ENCODE data around the gene SPDYE16. TPM values are rescaled to one million over a fixed set of nuclear protein-coding genes. Genes with fewer than 3 reads are reported as not detected.
"Not testable (repeated sequence)": the region's sequence is repeated elsewhere in the genome, so short reads cannot be mapped to it uniquely, and the experiment has no call there.

Gene SPDYE16
- total and polyA plus RNA-seq, 10 donors: 0.06 to 0.82 (median 0.68) TPM; not detected in 4

GRCh38 chr7:76512941-76513816 is 29.9 kb downstream of the SPDYE16 start:
- H3K4me3 ChIP-seq: peak overlapping the region in 1 of 8 donors; percentile 27
- H3K4me1 ChIP-seq: peaks cover 0 to 37% (median 16%) of the 10 kb centered on the region in 6 donors
- H3K27me3 ChIP-seq (replicated peaks in 1 of 7): peaks cover 0 to 6% (median 0%) of the 10 kb centered on the region in 7 donors
- intact Hi-C loops (cut with DNase I; ENCODE audit: low total_unique reads): no loop called here
- 56 to 65% (median 64%) methylated on average over 16 to 21 of the region's 21 CpGs for WGBS, 5 donors
- peak overlapping the region in 5 of 8 donors; percentile 38 to 69 (median 67) for H3K27ac ChIP-seq
- H3K9me3 ChIP-seq: no peaks in the 10 kb centered on the region
- H3K36me3 ChIP-seq: no peaks in the 10 kb centered on the region
- DNase-seq: peak; percentile 77
- peak in 2 of 11 experiments; percentile 20 to 38 for TF ChIP-seq CTCF (IDR thresholded peaks at IDR 0.05 in 8 of 11, conservative IDR thresholded peaks at IDR 0.05 in 3 of 11)
- peak in 2 of 3 donors; percentile 44 to 58 for TF ChIP-seq POLR2AphosphoS5 (IDR thresholded peaks at IDR 0.05)
- no peak for TF ChIP-seq POLR2A (IDR thresholded peaks at IDR 0.05)

GRCh38 chr7:76511911-76512885 is 30.9 kb downstream of the SPDYE16 start:
- intact Hi-C loops (cut with DNase I; ENCODE audit: low total_unique reads); H3K4me3 ChIP-seq; H3K9me3 ChIP-seq; H3K27me3 ChIP-seq (replicated peaks in 1 of 7); H3K36me3 ChIP-seq: not testable (repeated sequence)
- 75 to 89% (median 88%) methylated on average over 6 to 19 of the region's 31 CpGs; no CpG with 5 or more reads in 2 of the 5 donors for WGBS, 5 donors
- Histone ChIP-seq H3K27ac (peak overlapping the region in 5 of 8 donors; percentile 38 to 69 (median 67)), H3K4me1 (peaks cover 0 to 37% (median 16%) of the 10 kb centered on the region in 6 donors)
- peak; percentile 70 for DNase-seq

- Histone ChIP-seq H3K4me1 (peaks cover 0 to 37% (median 15%) of the 10 kb centered on the region in 6 donors), H3K36me3 (peaks cover 0 to 11% (median 0%) of the 10 kb centered on the region in 6 donors)
- H3K9me3 ChIP-seq; H3K27ac ChIP-seq; H3K27me3 ChIP-seq (replicated peaks in 1 of 7); intact Hi-C loops (cut with DNase I; ENCODE audit: low total_unique reads); H3K4me3 ChIP-seq: not testable (repeated sequence)
- DNase-seq: peak; percentile 69
- peak in 1 of 3 donors; percentile 24 for TF ChIP-seq POLR2AphosphoS5 (IDR thresholded peaks at IDR 0.05)
- WGBS, 5 donors: 58 to 86% (median 78%) methylated on average over 7 to 16 of the region's 24 CpGs
Measured at GRCh38 chr7:76511200-76511910, 31.7 kb downstream of the SPDYE16 start.

- H3K27ac ChIP-seq: peak within 1 kb of the TSS in 2 of 8 donors; percentile 8 to 14
- H3K27me3 ChIP-seq (replicated peaks in 1 of 7): no peaks in the 10 kb centered on the region
- WGBS, 5 donors: 22 to 72% (median 61%) methylated on average over 8 to 20 of the region's 20 CpGs
- peaks cover 0 to 23% (median 10%) of the 10 kb centered on the region in 6 donors for H3K36me3 ChIP-seq
- intact Hi-C loops (cut with DNase I; ENCODE audit: low total_unique reads): no loop called here
- peaks cover 0 to 37% (median 9%) of the 10 kb centered on the region in 6 donors for H3K4me1 ChIP-seq
- no peaks in the 10 kb centered on the region for H3K9me3 ChIP-seq
- peak in 1 of 3 donors; percentile 54 for TF ChIP-seq POLR2AphosphoS5 (IDR thresholded peaks at IDR 0.05)
- no peak for TF ChIP-seq CTCF (IDR thresholded peaks at IDR 0.05 in 8 of 11, conservative IDR thresholded peaks at IDR 0.05 in 3 of 11)
- peak; percentile 78 for DNase-seq
- no peak within 1 kb of the TSS for H3K4me3 ChIP-seq
Measured at GRCh38 chr7:76509931-76510877, 32.9 kb downstream of the SPDYE16 start, which contains the start of gene UPK3B. TSS of gene UPK3B (plus strand) at chr7:76510552. CDS start at chr7:76510653, 101 bp downstream.
